GM12891 (cell line): ENCODE data around the gene KDM5B.

Experiments
- PAX5 ChIP-seq: IDR thresholded peaks from 2 replicates; pipeline ENCODE4 v1.6.1; 2011; ENCODE audit warnings: low read length, moderate library complexity, mild to moderate bottlenecking; ENCODE audit not compliant: insufficient read depth, severe bottlenecking
- POLR2A ChIP-seq: IDR thresholded peaks from 2 replicates; pipeline ENCODE4 v1.6.1; 2011; ENCODE audit warnings: low read depth, low read length, control low read depth
- POLR2AphosphoS5 ChIP-seq: IDR thresholded peaks from 2 replicates; pipeline ENCODE4 v1.6.1; 2011; ENCODE audit warnings: low read depth, low read length, control low read depth
- POU2F2 ChIP-seq: IDR thresholded peaks from 2 replicates; pipeline ENCODE4 v1.6.1; 2011; ENCODE audit warnings: low read depth, mild to moderate bottlenecking, control low read depth, low read length, moderate library complexity
- SPI1 ChIP-seq: IDR thresholded peaks from 2 replicates; pipeline ENCODE4 v1.6.1; 2011; ENCODE audit warnings: low read depth, low read length, control low read depth
- TAF1 ChIP-seq: IDR thresholded peaks from 2 replicates; pipeline ENCODE4 v1.6.1; 2011; ENCODE audit warnings: low read depth, low read length, control low read depth

- no peak for TF ChIP-seq POLR2A
- no peak for TF ChIP-seq TAF1
- TF ChIP-seq PAX5: no peak
- no peak for TF ChIP-seq POLR2AphosphoS5
- TF ChIP-seq SPI1: no peak
- no peak for TF ChIP-seq POU2F2
Observed at GRCh38 chr1:202852163-202852904, 44.1 kb upstream of the KDM5B start.
